HG03571 (cell line): ENCODE results near the gene SMAD7.

Experiments
- ATAC-seq: cut with Tn5 transposase; IDR thresholded peaks from one replicate; pipeline ENCODE4 v1.9.1; 2021; ENCODE audit not compliant: unreplicated experiment

The SMAD7 gene

GRCh38 chr18:48950536-48951447 lies at the start of gene SMAD7:
Gene SMAD7 (minus strand): TSS chr18:48950965. CDS start chr18:48950424, 541 bp downstream.
- no peak for ATAC-seq

DNA sequence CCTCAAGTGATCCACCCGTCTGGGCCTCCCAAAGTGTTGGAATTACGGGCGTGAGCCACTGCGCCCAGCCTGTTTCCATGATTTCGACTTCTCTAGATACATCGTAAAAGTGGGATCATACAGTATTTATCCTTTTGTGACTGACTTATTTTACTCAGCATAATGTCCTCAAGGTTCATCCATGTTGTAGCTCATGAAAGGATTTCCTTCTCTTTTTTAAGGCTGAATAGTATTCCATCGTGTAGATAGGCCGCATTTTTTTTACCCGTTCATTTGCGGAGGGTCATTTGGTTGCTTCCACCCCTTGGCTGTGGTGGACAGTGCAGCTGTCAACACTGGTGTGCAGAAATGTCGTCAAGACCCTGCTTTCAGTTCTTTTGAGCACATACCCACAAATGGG lies 48.8 kb upstream of the SMAD7 start:
- no peak for ATAC-seq

GRCh38 chr18:48997985-48998831 lies 47.4 kb upstream of the SMAD7 start:
- no peak for ATAC-seq

GRCh38 chr18:48997681-48997984 lies 46.9 kb upstream of the SMAD7 start:
- no peak for ATAC-seq

DNA sequence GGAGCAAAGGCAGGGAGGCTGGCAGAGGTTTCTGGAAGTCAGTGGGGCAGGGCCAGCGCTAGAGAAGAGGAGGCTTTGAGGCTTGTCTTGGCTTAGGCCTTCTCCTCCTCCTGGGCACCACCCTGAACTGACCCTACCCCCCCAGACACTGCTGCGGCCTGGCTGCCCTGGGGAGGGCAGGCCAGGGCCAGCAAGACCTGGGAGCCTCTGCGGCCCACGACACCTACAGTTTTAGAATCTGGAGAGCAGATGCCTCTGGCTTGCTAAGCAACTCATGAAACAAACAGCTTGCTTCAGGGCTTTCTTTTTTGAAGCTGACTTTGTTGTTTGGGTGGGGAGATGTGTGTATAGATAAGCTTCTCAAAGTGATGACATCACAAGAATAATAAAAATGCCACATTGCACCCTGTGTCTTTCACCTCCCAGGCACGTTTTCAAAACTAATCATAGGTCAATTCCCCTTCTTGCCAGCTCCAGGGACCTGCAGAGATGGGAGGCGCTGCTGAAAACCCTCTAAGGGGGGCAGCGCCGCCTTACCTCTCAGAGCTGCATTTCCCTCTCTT lies 46.2 kb upstream of the SMAD7 start:
- ATAC-seq, result no peak

DNA sequence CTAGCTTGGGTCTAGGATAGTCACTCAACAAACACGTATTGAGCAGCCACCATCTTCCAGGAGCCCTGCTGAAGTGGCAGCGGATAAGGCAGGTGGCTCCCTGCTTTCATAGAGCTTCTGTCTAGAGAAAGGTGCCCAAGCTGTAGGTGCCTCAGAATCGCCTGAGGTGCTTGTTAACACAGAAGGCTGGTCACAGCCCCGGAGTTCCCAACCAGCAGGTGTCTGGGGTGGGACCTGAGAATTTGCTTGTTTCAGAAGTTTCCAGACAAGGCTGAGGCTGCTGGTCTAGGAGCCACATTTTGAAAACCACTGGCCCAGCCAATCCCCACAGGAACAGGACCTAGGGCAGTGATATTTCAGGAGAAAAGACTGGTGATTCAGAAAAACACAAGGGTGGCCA lies 45.3 kb upstream of the SMAD7 start:
- no peak for ATAC-seq

- ATAC-seq, result no peak
Observed at GRCh38 chr18:48994926-48995835, 44.4 kb upstream of the SMAD7 start.

GRCh38 chr18:48994044-48994651 lies 43.4 kb upstream of the SMAD7 start:
- no peak for ATAC-seq

DNA sequence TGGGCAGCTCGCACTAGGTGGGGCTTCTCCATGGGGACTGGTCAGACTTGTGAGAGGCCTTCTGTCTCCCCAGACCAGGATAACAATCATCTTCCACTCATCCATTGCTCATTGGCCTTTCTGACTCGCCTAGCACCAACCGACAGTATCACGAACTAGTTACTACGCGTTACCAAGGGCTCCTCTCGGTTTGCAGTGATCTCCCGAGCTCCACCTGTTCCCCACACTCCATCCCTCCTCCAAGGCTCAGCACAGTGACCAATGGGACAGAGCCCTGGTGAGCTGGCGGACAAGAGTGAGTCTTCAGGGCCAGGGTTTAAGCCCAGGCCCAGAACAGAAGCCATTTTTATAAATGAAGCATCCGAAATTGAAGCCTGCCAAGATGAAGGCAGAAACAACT lies 42.8 kb upstream of the SMAD7 start:
- no peak for ATAC-seq

DNA sequence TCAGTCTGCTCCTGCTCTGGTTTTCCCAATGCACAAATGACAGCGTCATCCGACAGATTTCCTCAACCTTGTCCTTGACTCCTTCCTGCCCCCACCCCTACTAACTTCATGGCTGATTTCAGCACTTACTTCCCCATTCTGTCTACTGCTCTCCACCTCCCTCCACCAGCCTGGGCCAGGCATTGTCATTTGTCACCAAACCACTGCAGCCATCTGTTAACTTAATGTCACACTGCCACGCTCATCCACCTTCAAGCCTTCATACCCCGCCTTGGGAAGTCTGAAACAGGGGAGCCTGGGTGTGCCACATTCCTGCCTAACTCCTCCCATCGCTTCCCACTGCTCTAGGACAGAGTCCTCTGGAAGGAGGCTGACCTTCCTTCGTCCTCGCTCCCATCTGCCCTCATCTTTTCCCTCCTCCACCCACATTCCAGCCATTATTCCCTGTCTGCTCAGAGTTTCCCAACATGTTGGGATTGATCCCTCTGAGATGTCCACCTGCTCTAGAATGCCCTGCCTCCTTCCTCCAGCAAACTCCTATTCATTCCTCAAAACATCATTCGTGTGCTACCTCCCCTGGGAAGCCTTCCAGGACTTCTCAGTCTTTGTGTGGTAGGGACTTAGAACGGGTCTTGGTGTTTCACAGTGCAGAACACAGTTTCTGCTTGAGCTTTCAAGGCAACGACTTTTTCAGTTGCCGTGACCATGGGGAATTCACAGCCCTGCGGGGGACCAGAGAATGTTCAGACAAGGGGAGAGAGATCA lies 42.2 kb upstream of the SMAD7 start:
- peak; percentile 55 for ATAC-seq

- no peak for ATAC-seq
Observed at GRCh38 chr18:48992133-48992532, 41.4 kb upstream of the SMAD7 start.

DNA sequence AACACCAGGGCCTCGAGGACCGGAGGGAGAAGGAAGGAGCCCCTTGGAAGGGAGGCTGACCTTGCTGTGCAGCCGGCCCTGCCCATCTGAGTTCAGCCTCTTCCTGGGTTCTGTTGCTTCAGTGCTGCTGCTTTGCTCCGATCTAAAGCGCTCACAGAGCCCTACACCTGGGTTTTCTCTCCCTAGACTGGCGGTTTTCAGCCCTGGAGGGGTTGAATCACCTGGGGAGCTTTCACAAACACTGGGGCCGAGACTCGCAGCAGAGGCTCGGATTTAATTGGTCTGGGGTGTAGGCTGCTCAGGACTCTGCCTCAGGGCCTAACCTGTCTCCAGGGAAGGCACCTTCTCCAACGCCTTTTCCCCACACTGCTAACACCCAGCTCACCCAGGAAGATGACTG lies 40.9 kb upstream of the SMAD7 start:
- ATAC-seq, result no peak

GRCh38 chr18:48991319-48991660 lies 40.5 kb upstream of the SMAD7 start:
- ATAC-seq, result no peak

- no peak for ATAC-seq
Observed at GRCh38 chr18:48990481-48991318, 39.9 kb upstream of the SMAD7 start.

- no peak for ATAC-seq
Observed at GRCh38 chr18:48989304-48990303, 38.8 kb upstream of the SMAD7 start.

DNA sequence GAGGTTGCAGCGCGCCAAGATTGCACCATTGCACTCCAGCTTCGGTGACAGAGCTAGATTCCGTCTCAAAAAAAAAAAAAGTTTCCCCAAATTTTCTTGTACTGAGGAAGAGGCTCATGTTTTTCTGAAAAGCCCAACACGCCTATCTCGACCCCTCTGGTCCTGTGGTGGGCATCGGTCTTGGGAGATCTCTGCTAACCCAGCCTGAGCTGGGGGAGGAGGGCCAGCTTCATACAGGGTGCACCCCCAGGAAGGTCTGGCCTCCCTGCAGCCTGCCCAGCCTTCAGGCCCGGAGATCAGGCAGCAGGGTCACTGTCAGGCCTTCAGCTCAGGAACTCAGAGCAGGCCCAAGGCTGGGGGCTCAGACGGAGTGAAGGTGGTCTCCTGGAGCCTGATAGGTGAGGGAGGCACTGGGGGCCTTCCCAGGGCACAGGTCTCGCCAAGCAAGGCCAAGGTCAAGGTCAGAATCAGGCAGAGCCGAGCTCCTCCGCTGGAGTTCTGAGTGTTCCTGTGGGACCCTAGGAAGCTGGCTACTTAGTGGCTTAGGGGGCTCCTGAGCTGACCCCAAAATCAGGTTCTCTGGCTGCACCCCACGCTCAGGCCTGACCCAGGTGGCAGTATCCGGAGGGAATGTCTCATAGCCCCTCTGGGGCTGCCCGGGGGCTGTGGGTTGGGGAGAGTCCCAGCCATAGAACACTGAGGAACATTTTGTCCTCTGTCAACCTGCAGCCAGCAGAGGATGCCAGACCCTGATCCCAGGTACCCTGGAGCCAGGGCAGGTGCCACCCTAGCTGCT lies 37.9 kb upstream of the SMAD7 start:
- ATAC-seq, result no peak

GRCh38 chr18:48987821-48988220 lies 37.1 kb upstream of the SMAD7 start:
- no peak for ATAC-seq
